A549 (cell line): ENCODE data around the gene ECEL1. TPM values are rescaled to one million over a fixed set of nuclear protein-coding genes. Genes with fewer than 3 reads are reported as not detected.

Experiments used
- ATAC-seq, 2 experiments: fragments of 200-7000 bp in 1 of 2; fragments of >200 bp in 1 of 2; cut with Nextera tagmentation in 1 of 2; cut with Tn5 transposase in 1 of 2; 3 replicates each; pipeline versions ENCODE4 v1.8.0 to v1.9.1; 2018 to 2020; ENCODE audit warnings: mild to moderate bottlenecking in 1 of 2, moderate library complexity in 1 of 2
- CTCF ChIA-PET: fragments of 300-600 bp; sonication (Branson Sonifier 250); formaldehyde crosslinking; extraction: SDS; loops from one replicate; lab custom pipeline; 2021; ENCODE audit warnings: antibody characterized with exemption, inconsistent platforms; lab: Yijun Ruan, JAX
- POLR2A ChIA-PET: fragments of 350-600 bp; formaldehyde crosslinking; extraction: SDS; loops from one replicate; lab custom pipeline; 2021; ENCODE audit warnings: antibody characterized with exemption, inconsistent platforms; lab: Yijun Ruan, JAX
- DNase-seq, 2 experiments: peaks; one replicate each; pipeline versions ENCODE4 v3.0.0 to v3.0.0-alpha.2; 2011 to 2016; ENCODE audit warnings: low read depth in 1 of 2, low spot score in 1 of 2
- FAIRE-seq: peaks from 2 replicates; lab custom pipeline; 2011; peaks lifted over from hg19 to GRCh38; lab: Jason Lieb, UNC
- H3K27ac ChIP-seq, 2 experiments: fragments of >200 bp; sonication (Bioruptor Twin); formaldehyde crosslinking; 3 replicates each; pipeline ENCODE4 v1.5.1; 2016 to 2017
- H3K4me1 ChIP-seq: fragments of >200 bp; sonication (Bioruptor Twin); formaldehyde crosslinking; 3 replicates; pipeline ENCODE4 v1.6.1; 2016
- H3K4me2 ChIP-seq: fragments of >200 bp; sonication (Bioruptor Twin); formaldehyde crosslinking; 3 replicates; pipeline ENCODE4 v1.6.1; 2016
- H3K4me3 ChIP-seq: fragments of >200 bp; sonication (Bioruptor Twin); formaldehyde crosslinking; 3 replicates; pipeline ENCODE4 v1.5.1; 2016
- H3K9me3 ChIP-seq: fragments of >200 bp; sonication (Bioruptor Twin); formaldehyde crosslinking; 3 replicates; pipeline ENCODE4 v1.6.1; 2016
- ATOH8 ChIP-seq: fragments of 250-450 bp; sonication (Bioruptor Pico); IDR thresholded peaks from 2 replicates; pipeline ENCODE4 v1.5.0; 2020; ENCODE audit warnings: low read depth, mild to moderate bottlenecking, moderate library complexity
- BCL3 ChIP-seq: fragments of >200 bp; sonication (Bioruptor Twin); formaldehyde crosslinking; IDR thresholded peaks from 3 replicates; pipeline ENCODE4 v1.6.1; 2016
- CBX2 ChIP-seq: fragments of 200-600 bp; sonication (generic); IDR thresholded peaks from 2 replicates; pipeline ENCODE4 v1.6.1; 2016; ENCODE audit warnings: low read depth, mild to moderate bottlenecking, borderline replicate concordance
- CEBPB ChIP-seq, 2 experiments: fragments of >200 bp in 1 of 2; sonication (Bioruptor Twin) in 1 of 2; formaldehyde crosslinking in 1 of 2; IDR thresholded peaks; 2 replicates each; pipeline ENCODE4 v1.6.1; 2012 to 2016
- CHD2 ChIP-seq: fragments of 150-350 bp; IDR thresholded peaks from 2 replicates; pipeline ENCODE4 v1.6.1; 2014; ENCODE audit warnings: low read length; ENCODE audit not compliant: partially characterized antibody
- CHD4 ChIP-seq: fragments of 200-600 bp; sonication (generic); IDR thresholded peaks from 2 replicates; pipeline ENCODE4 v1.6.1; 2016; ENCODE audit warnings: antibody characterized with exemption, mild to moderate bottlenecking, borderline replicate concordance
- CTCF ChIP-seq: fragments of >200 bp; sonication (Bioruptor Twin); formaldehyde crosslinking; IDR thresholded peaks from 3 replicates; pipeline ENCODE4 v1.5.1; 2016
- E2F6 ChIP-seq: IDR thresholded peaks from 2 replicates; pipeline ENCODE4 v1.6.1; 2012; ENCODE audit warnings: low read depth, borderline replicate concordance
- EHF ChIP-seq: fragments of 250-450 bp; sonication (Bioruptor Pico); IDR thresholded peaks from 2 replicates; pipeline ENCODE4 v1.5.0; 2020; ENCODE audit warnings: mild to moderate bottlenecking
- ELK1 ChIP-seq: fragments of 150-350 bp; IDR thresholded peaks from 2 replicates; pipeline ENCODE4 v1.6.1; 2014; ENCODE audit warnings: low read depth, mild to moderate bottlenecking, low read length
- FOSB ChIP-seq: fragments of 250-450 bp; sonication (Bioruptor Pico); IDR thresholded peaks from 2 replicates; pipeline ENCODE4 v1.5.0; 2020; ENCODE audit warnings: mild to moderate bottlenecking, moderate library complexity
- FOSL2 ChIP-seq, 2 experiments: fragments of 450-650 bp in 1 of 2; fragments of >200 bp in 1 of 2; sonication (Bioruptor Twin) in 1 of 2; formaldehyde crosslinking; IDR thresholded peaks; 2 replicates each; pipeline versions ENCODE4 v1.5.0 to v1.6.1; 2016 to 2020; ENCODE audit warnings: mild to moderate bottlenecking in 1 of 2, moderate library complexity in 1 of 2
- HES2 ChIP-seq: fragments of >200 bp; sonication (Bioruptor Twin); formaldehyde crosslinking; IDR thresholded peaks from 2 replicates; pipeline ENCODE4 v1.6.1; 2016
- JUN ChIP-seq, 2 experiments: fragments of >200 bp; sonication (Bioruptor Twin); formaldehyde crosslinking; IDR thresholded peaks; 2 replicates in 1 of 2; 3 replicates in 1 of 2; pipeline ENCODE4 v1.6.1; 2016 to 2017
- KDM1A ChIP-seq: fragments of 200-600 bp; sonication (generic); IDR thresholded peaks from 2 replicates; pipeline ENCODE4 v1.6.1; 2016; ENCODE audit warnings: low read depth, mild to moderate bottlenecking
- MAX ChIP-seq: IDR thresholded peaks from 2 replicates; pipeline ENCODE4 v1.6.1; 2012
- MYC ChIP-seq: IDR thresholded peaks from 2 replicates; pipeline ENCODE4 v1.6.1; 2012; ENCODE audit warnings: mild to moderate bottlenecking, inconsistent platforms, low read length, improper control_type of control experiment, borderline replicate concordance
- RCOR1 ChIP-seq: fragments of 150-350 bp; IDR thresholded peaks from 2 replicates; pipeline ENCODE4 v1.6.1; 2014; ENCODE audit warnings: antibody characterized with exemption, low read length, low read depth
- TP53 ChIP-seq: fragments of 250-450 bp; sonication (Bioruptor Pico); IDR thresholded peaks from 2 replicates; pipeline ENCODE4 v1.5.0; 2021; ENCODE audit warnings: mild to moderate bottlenecking, moderate library complexity
- ZFP36 ChIP-seq: fragments of 450-650 bp; IDR thresholded peaks from 2 replicates; pipeline ENCODE4 v1.6.1; 2014; ENCODE audit warnings: borderline replicate concordance; ENCODE audit not compliant: partially characterized antibody
- WGBS: methylation state at CpG from one replicate; pipeline ENCODE4 v1.1.6; 2017; ENCODE audit errors: missing lambda C conversion rate; 5-methylcytosine and 5-hydroxymethylcytosine counted together
- polyA plus RNA-seq, 4 experiments: library from polyadenylated mRNA; depleted of rRNA in 3 of 4; stranded (reverse); fragments of >200 nt; fragmentation: RNase III in 1 of 4; extraction: RNeasy Plus Mini Kit Qiagen cat#74134 plus additional on column Dnase treatment in 1 of 4; gene quantifications; 2 replicates in 3 of 4; 3 replicates in 1 of 4; pipeline ENCODE4 v1.2.3, GENCODE V29; 2011 to 2017

The ECEL1 gene
- polyA plus RNA-seq, 2 of the 4 experiments (the other 2 are of a cell fraction): 0.12 to 0.18 TPM

GRCh38 chr2:232482301-232483238, 5.1 kb downstream of the ECEL1 start:
- ChIA-PET CTCF (interaction anchor here (0.7 to 1.5 kb wide), 5 partner anchors 9 to 40 kb away, joined by 3 to 4 read pairs (median 3); no protein-coding TSS in a partner anchor), POLR2A (no interaction called here)
- Histone ChIP-seq H3K4me2 (no peak overlapping the region), H3K4me1 (peaks cover 6% of the 10 kb centered on the region; the same call in 1 of the 3 replicates), H3K9me3 (no peaks in the 10 kb centered on the region), H3K4me3 (no peak overlapping the region), H3K27ac (no peak overlapping the region)
- no peak for ATAC-seq
- WGBS: 54% methylated on average over 23 of the region's 31 CpGs
- TF ChIP-seq FOSB (CRISPR knock-in tag) (no peak), MYC (no peak), EHF (CRISPR knock-in tag) (no peak), CTCF (no peak), CHD2 (no peak)
- DNase-seq: no peak
- no peak for FAIRE-seq

GRCh38 chr2:232481322-232482140, 6.1 kb downstream of the ECEL1 start:
- 77% methylated on average over 27 of the region's 29 CpGs for WGBS
- POLR2A ChIA-PET: no interaction called here

More at GRCh38 chr2:232481322-232482140, 6.1 kb downstream of the ECEL1 start:
- H3K4me2 ChIP-seq: no peak overlapping the region
- H3K27ac ChIP-seq: no peak overlapping the region
- no peak for ATAC-seq
- TF ChIP-seq ZFP36 (no peak), HES2 (no peak), TP53 (CRISPR knock-in tag) (no peak), KDM1A (no peak), ATOH8 (no peak), RCOR1 (no peak), MAX (no peak), MYC (no peak), ELK1 (no peak), CBX2 (no peak), CEBPB (IDR thresholded peaks at IDR 0.05) (no peak), FOSL2 (IDR thresholded peaks at IDR 0.05) (no peak), FOSL2 (CRISPR knock-in tag; IDR thresholded peaks at IDR 0.05) (no peak), BCL3 (no peak), CHD4 (no peak), JUN (IDR thresholded peaks at IDR 0.05) (no peak), E2F6 (no peak)
- no peak for FAIRE-seq
- no peak for DNase-seq
- CTCF ChIA-PET: interaction anchor here (1.2 to 1.5 kb wide), 4 partner anchors 8 to 41 kb away, joined by 3 to 4 read pairs (median 3); no protein-coding TSS in a partner anchor
- no peak overlapping the region for H3K4me3 ChIP-seq
- H3K9me3 ChIP-seq: no peaks in the 10 kb centered on the region
- H3K4me1 ChIP-seq: no peaks in the 10 kb centered on the region
